GM19468 (cell line): ENCODE measurements around the gene ZNF385B.
A peak's percentile ranks its signal among the peaks of the same experiment; 100 is the strongest.
"Not testable (repeated sequence)": the region's sequence is repeated elsewhere in the genome, so short reads cannot be mapped to it uniquely, and the experiment has no call there.

Experiments used
- ATAC-seq: cut with Tn5 transposase; IDR thresholded peaks from one replicate; pipeline ENCODE4 v1.9.1; 2021; ENCODE audit warnings: mild to moderate bottlenecking, moderate library complexity, moderate number of reproducible peaks; ENCODE audit not compliant: unreplicated experiment; ENCODE audit errors: extremely low read depth

ZNF385B gene

GRCh38 chr2:179460181-179460929, 401.1 kb downstream of the ZNF385B start:
- no peak for ATAC-seq

DNA sequence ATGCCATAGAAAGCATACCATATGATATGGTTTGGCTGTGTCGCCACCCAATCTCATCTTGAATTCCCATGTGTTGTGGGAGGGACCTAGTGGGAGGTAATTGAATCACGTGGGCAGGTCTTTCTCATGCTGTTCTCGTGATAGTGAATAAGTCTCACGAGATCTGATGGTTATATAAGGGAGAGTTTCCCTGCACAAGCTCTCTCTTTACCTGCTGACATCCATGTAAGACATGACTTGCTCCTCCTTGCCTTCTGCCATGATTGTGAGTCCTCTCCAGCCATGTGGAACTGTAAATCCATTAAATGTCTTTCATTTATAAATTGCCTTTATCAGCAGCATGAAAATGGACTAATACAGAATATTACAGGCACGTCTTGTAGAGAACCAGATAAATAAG, 403.3 kb downstream of the ZNF385B start:
- ATAC-seq, result not testable (repeated sequence)

GRCh38 chr2:179455824-179456223, 405.6 kb downstream of the ZNF385B start:
- no peak for ATAC-seq

DNA sequence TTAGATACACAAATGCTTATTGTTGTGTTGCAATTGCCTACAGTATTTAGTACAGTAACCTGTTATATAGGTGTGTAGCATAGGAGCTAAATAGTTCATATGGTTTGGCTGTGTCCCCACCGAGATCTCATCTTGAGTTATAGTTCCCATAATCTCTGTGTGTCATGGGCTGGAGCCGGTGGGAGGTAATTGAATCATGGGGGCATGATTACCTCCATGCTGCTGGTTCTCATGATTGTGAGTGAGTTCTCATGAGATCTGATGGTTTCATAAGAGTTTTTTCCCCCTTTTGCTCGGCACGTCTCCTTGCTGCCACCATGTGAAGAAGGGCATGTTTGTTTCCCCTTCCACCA, 406.3 kb downstream of the ZNF385B start:
- ATAC-seq, result no peak

DNA sequence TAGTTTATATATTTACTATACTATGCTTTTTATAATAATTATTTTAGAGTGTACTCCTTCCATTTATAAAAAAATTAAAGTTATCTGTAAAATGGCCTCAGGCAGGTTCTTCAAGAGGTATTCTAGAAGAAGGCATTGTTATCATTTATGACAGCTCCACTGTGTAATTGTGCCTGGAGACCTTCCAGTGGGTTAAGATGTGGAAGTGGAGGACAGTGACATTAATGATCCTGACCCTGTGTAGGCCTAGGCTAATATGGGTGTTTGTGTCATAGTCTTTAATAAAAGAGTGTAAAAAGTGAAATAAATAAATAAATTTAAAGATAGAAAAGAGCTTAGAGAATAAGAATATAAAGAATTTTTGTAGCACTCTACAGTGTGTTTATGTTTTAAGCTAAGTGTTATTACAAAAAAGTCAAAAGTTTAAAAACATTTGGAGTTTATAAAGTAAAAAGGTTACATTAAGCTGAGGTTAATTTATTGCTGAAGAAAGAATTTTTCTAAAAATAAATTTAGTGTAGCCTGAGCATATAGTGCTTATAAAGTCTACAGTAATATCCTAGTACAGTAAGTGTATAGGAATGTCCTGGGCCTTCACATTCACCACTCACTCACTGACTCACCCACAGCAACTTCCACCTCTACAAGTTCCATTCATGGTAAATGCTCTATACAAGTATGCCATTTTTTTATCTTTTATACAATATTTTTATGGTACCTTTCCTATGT, 406.8 kb downstream of the ZNF385B start:
- ATAC-seq, result no peak

DNA sequence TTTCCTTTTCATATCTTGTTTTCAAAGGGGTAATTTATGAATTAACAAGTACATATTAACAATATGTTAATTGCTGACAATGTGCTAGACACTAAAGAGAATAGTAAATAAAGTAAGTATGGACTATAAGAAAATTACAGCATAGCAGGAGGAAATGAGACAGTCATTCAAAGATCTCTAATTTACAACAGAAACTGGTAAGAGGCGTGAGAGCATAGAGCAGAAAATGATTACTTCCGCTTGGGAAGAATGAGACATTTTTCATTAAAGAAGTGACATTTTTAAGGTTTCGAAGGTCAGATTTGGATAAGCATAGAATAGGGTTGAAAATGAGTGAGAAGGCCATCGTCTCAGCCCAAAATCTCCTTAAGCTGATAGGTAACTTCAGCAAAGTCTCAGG, 412.4 kb downstream of the ZNF385B start:
- ATAC-seq, result peak; percentile 81

GRCh38 chr2:179447839-179448447, 413.5 kb downstream of the ZNF385B start:
- ATAC-seq, result no peak

DNA sequence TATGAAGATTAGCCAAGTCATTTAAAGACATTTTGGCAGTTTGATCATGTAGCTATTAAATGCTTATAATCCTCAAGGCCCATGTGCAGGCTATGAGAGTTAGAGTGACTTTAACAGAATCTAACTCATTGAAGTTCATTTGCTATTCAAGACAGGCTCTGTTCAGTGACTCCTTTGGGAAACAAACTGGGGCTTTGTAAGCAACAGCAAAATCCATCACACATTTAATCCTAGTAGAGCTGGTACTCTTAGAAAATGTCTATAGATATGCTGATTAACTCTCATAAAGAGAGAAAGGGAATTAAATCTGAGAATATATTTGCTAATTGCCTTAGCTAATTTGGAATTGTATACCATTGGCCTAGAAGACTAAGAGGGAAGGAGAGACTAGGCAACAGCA, 414.0 kb downstream of the ZNF385B start:
- no peak for ATAC-seq

DNA sequence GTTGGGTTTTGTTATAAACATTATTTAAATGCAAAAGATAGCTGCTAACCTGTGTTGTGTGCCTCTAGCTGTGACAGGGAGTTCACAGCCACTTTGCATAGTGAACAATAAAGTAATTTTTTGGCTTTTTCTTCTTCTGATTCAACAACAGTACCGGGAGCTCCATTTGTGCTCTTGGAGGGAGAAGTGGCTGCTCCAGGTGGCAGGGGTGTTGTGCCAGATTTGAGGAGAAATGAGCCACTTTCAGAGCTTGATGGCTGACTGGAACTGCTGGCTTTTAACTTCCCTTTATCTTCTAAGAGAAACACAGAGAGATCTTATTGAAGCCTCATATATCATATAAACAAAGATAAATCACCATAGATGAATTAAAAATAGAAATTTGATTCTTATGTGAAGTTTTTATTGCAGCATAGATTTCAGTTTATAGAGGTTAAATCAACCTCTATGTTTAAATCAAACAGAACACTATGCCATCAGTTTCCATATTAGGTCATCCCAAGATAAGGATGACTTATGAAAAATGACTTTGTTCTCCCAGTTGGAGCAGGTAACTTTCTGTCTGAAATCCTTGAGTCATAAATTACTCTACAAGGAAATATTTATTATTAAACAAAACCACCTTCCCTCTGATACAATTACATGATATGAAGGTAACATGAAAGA, 414.8 kb downstream of the ZNF385B start:
- no peak for ATAC-seq

GRCh38 chr2:179444056-179444455, 417.4 kb downstream of the ZNF385B start:
- no peak for ATAC-seq

- ATAC-seq, result no peak
These were observed 418.2 kb downstream of the ZNF385B start for GRCh38 chr2:179443180-179443579.

DNA sequence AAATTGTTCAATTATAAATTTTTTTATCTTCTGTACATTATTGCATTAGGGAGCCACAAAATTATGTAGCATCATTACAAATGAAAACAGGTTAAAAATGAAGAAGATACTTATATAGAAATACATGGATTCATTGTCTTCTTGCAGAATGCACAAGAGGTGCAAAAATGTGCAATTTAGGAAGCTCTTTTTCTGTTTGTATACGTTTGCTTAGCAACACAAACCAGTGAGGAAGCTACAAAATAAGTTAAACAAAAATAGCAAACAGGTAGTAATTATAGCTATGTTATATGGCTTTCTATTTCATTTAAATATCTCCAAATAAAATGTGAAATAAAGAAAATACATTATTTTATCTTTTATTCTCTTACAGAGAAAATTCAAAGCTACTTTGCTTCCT, 419.2 kb downstream of the ZNF385B start:
- no peak for ATAC-seq

DNA sequence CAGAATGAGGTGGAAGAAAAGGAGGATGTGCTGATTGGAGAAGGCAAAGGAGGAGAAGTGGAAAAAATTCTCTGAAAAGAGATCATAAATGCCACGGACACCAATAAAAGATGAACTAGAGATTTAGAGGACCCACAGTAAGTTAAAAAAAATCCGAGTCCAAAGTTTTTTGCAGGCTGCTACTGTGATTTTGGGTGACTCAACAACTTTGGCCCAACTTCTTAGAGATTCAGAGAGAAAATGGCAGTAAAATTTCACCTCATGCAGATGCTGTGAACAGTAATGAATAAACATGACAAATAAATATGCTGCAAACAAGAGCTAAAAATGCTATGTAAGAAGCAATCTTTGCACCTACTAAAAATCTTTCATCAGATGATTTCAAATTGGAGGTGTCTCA, 419.9 kb downstream of the ZNF385B start:
- ATAC-seq, result no peak

DNA sequence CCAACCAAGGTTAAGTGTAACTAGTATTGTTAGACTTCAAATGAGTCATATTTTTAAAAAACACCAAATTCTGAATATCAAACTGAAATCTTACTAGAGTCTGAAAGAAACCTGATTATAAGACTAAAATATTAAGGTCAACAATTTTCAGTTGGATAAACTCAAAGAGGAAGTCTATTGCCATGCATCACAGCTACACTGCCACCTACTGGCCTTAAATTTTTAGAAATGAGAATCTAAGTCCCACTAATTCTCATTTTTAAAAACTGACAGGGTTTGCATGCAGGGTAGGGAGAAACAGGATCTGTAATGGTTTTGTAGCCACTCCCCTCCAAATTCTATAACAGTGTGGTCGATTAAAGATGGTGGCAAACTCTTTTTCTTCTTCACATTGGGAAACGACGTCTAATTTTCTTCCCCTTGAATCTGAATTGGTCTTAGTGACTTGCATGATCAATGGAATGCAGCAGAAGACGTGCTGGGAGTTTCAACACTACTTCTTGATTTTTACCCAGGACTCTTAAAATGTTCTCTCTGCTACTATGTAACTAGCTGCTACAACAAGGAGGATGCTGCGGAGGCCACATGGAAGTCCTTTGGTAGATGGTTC, 420.7 kb downstream of the ZNF385B start:
- no peak for ATAC-seq

DNA sequence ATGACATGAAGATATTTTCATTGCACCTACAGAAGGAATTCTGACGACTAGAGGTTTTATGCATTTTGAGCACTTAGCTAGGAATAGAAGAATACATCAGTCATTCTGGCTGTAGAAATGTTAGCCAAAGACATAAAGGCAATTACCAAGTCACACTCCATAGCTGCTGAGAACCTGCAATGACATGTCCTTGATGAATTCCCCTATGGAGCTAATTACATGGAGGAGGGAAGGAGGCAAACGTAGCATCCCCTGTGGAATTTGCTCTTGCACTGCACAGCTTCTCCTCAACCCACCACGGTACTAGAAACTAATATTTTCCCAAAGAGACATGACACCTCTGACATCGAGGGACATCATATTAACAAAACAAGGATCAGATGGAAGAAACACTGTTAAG, 422.8 kb downstream of the ZNF385B start:
- ATAC-seq, result no peak

DNA sequence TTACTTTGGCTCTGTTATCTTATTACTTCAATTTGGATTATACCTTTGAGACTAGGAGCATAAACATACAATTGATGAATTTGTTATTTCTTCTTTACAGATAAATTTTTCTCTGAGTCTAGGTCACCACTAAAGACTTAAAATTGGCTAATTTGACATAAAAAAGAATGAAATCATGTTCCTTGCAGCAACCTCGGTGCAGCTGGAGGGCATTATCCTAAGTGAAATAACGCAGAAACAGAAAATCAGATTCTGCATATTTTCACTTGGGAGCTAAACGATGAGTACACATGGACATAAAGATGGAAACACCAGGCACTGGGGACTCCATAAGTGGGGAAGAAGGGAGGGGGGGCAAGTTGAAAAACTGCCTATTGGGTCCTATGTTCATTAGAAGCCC, 424.0 kb downstream of the ZNF385B start:
- no peak for ATAC-seq

DNA sequence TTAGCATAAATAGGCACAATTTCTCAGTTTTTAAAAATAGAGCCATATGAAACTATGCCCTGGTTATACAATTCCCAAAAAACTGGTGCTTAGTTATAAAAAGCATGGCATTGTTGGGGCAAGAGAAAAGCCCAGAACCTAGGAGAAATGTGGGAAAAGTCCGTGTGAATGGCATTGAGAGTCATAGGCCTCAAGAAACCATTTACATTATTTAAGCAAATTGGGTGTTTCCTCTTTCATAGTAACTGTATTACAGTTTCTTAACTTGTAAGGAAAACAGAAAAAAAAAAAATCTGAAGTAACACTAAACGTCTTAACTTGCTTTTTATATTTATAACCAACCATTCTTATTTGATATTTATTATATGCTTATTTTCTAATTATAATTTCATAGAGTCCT, 425.8 kb downstream of the ZNF385B start:
- no peak for ATAC-seq

DNA sequence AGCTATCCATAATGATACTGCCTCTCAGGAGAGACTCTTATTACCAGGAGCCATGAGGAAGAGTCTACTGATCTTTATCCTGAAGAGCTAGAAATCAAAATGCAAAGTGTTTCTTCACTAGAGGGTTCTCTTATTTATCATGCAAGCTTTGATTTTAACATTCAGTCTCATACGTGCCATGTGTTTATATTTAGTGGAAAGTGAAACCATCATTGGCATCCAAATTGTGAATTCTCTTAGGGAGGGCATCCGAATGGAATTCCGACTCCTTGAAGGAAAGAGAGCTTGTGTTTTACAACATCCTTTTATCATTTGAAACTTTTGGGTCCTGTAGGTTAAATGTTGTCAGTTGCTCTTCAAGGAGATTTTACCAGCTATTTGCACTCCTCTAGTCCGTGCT, 426.4 kb downstream of the ZNF385B start:
- no peak for ATAC-seq

GRCh38 chr2:179434357-179434756, 427.1 kb downstream of the ZNF385B start:
- no peak for ATAC-seq

GRCh38 chr2:179432751-179433150, 428.7 kb downstream of the ZNF385B start:
- ATAC-seq, result no peak

- ATAC-seq, result no peak
These were observed 431.8 kb downstream of the ZNF385B start for GRCh38 chr2:179429597-179429996.
